HEK293 (cell line): Measurements from ENCODE around the gene ECM1.

Source experiments
- GLIS1 ChIP-seq: fragments of 450-650 bp; formaldehyde crosslinking; IDR thresholded peaks from 2 replicates; pipeline ENCODE4 v1.5.1; 2016; ENCODE audit warnings: missing biosample characterization, missing genetic modification characterization
- GLIS2 ChIP-seq: fragments of 450-650 bp; formaldehyde crosslinking; IDR thresholded peaks from 2 replicates; pipeline ENCODE4 v1.5.1; 2016; ENCODE audit warnings: missing biosample characterization, missing genetic modification characterization
- MYNN ChIP-seq: fragments of 450-650 bp; formaldehyde crosslinking; IDR thresholded peaks from 2 replicates; pipeline ENCODE4 v1.5.1; 2016; ENCODE audit warnings: missing biosample characterization, missing genetic modification characterization, borderline replicate concordance
- YY2 ChIP-seq: fragments of 450-650 bp; formaldehyde crosslinking; IDR thresholded peaks from 2 replicates; pipeline ENCODE4 v1.5.1; 2016; ENCODE audit warnings: missing biosample characterization, missing genetic modification characterization
- ZBTB20 ChIP-seq: fragments of 450-650 bp; formaldehyde crosslinking; IDR thresholded peaks from 2 replicates; pipeline ENCODE4 v1.5.1; 2016; ENCODE audit warnings: missing biosample characterization, missing genetic modification characterization
- ZBTB48 ChIP-seq: fragments of 450-650 bp; formaldehyde crosslinking; IDR thresholded peaks from 2 replicates; pipeline ENCODE4 v1.5.1; 2016; ENCODE audit warnings: missing biosample characterization, missing genetic modification characterization
- ZEB2 ChIP-seq: fragments of 450-650 bp; formaldehyde crosslinking; IDR thresholded peaks from 2 replicates; pipeline ENCODE4 v1.5.1; 2016; ENCODE audit warnings: missing biosample characterization, missing genetic modification characterization
- ZFP41 ChIP-seq: fragments of 450-650 bp; formaldehyde crosslinking; IDR thresholded peaks from 2 replicates; pipeline ENCODE4 v1.5.1; 2016; ENCODE audit warnings: missing biosample characterization, missing genetic modification characterization, borderline replicate concordance
- ZNF140 ChIP-seq: fragments of 450-650 bp; formaldehyde crosslinking; IDR thresholded peaks from 2 replicates; pipeline ENCODE4 v1.5.1; 2016; ENCODE audit warnings: missing biosample characterization, missing genetic modification characterization
- ZNF184 ChIP-seq: fragments of 450-650 bp; IDR thresholded peaks from 2 replicates; pipeline ENCODE4 v1.5.1; 2018; ENCODE audit warnings: missing biosample characterization, mild to moderate bottlenecking, missing genetic modification characterization
- ZNF2 ChIP-seq: fragments of 450-650 bp; formaldehyde crosslinking; IDR thresholded peaks from 2 replicates; pipeline ENCODE4 v1.5.1; 2016; ENCODE audit warnings: missing biosample characterization, missing genetic modification characterization
- ZNF324 ChIP-seq: fragments of 450-650 bp; formaldehyde crosslinking; IDR thresholded peaks from 2 replicates; pipeline ENCODE4 v1.5.1; 2016; ENCODE audit warnings: missing biosample characterization, missing genetic modification characterization
- ZNF391 ChIP-seq: fragments of 450-650 bp; formaldehyde crosslinking; IDR thresholded peaks from 2 replicates; pipeline ENCODE4 v1.5.1; 2016; ENCODE audit warnings: low read depth, missing biosample characterization, missing genetic modification characterization, borderline replicate concordance
- ZNF501 ChIP-seq: fragments of 450-650 bp; formaldehyde crosslinking; IDR thresholded peaks from 2 replicates; pipeline ENCODE4 v1.5.1; 2016; ENCODE audit warnings: missing biosample characterization, missing genetic modification characterization
- ZNF530 ChIP-seq: fragments of 450-650 bp; formaldehyde crosslinking; IDR thresholded peaks from 2 replicates; pipeline ENCODE4 v1.5.1; 2016; ENCODE audit warnings: low read depth, missing biosample characterization, missing genetic modification characterization
- ZNF555 ChIP-seq: fragments of 450-650 bp; formaldehyde crosslinking; conservative IDR thresholded peaks from 2 replicates; pipeline ENCODE4 v1.5.1; 2017; ENCODE audit warnings: missing biosample characterization, mild to moderate bottlenecking, missing genetic modification characterization, inconsistent platforms
- ZNF610 ChIP-seq: fragments of 450-650 bp; formaldehyde crosslinking; IDR thresholded peaks from 2 replicates; pipeline ENCODE4 v1.5.1; 2016; ENCODE audit warnings: missing biosample characterization, missing genetic modification characterization, borderline replicate concordance
- ZNF621 ChIP-seq: fragments of 450-650 bp; formaldehyde crosslinking; IDR thresholded peaks from 2 replicates; pipeline ENCODE4 v1.5.1; 2017; ENCODE audit warnings: missing biosample characterization, missing genetic modification characterization
- ZNF660 ChIP-seq: fragments of 450-650 bp; IDR thresholded peaks from 2 replicates; pipeline ENCODE4 v1.5.1; 2018; ENCODE audit warnings: missing biosample characterization, mild to moderate bottlenecking, missing genetic modification characterization
- ZNF701 ChIP-seq: fragments of 450-650 bp; formaldehyde crosslinking; IDR thresholded peaks from 2 replicates; pipeline ENCODE4 v1.5.1; 2016; ENCODE audit warnings: missing biosample characterization, missing genetic modification characterization
- ZXDB ChIP-seq: fragments of 450-650 bp; formaldehyde crosslinking; IDR thresholded peaks from 2 replicates; pipeline ENCODE4 v1.5.1; 2016; ENCODE audit warnings: missing biosample characterization, missing genetic modification characterization
- TF ChIP-seq, protein P1 (sequence below): fragments of 450-650 bp; formaldehyde crosslinking; IDR thresholded peaks from 2 replicates; pipeline ENCODE4 v1.5.1; 2016; ENCODE audit warnings: missing biosample characterization, missing genetic modification characterization
- TF ChIP-seq, protein P2 (sequence below): fragments of 450-650 bp; formaldehyde crosslinking; IDR thresholded peaks from 2 replicates; pipeline ENCODE4 v1.5.1; 2017; ENCODE audit warnings: missing biosample characterization, missing genetic modification characterization
- TF ChIP-seq, protein P3 (sequence below): fragments of 450-650 bp; formaldehyde crosslinking; IDR thresholded peaks from 2 replicates; pipeline ENCODE4 v1.5.1; 2017; ENCODE audit warnings: missing biosample characterization, missing genetic modification characterization
- TF ChIP-seq, protein P4 (sequence below): fragments of 450-650 bp; formaldehyde crosslinking; IDR thresholded peaks from 2 replicates; pipeline ENCODE4 v1.5.1; 2016; ENCODE audit warnings: missing biosample characterization, missing genetic modification characterization
- TF ChIP-seq, protein P5 (sequence below): fragments of 450-650 bp; formaldehyde crosslinking; IDR thresholded peaks from 2 replicates; pipeline ENCODE4 v1.5.1; 2016; ENCODE audit warnings: missing biosample characterization, missing genetic modification characterization
- TF ChIP-seq, protein P6 (sequence below): fragments of 450-650 bp; formaldehyde crosslinking; conservative IDR thresholded peaks from 2 replicates; pipeline ENCODE4 v1.5.1; 2016; ENCODE audit warnings: low read depth, missing biosample characterization, missing genetic modification characterization

The ECM1 gene

DNA sequence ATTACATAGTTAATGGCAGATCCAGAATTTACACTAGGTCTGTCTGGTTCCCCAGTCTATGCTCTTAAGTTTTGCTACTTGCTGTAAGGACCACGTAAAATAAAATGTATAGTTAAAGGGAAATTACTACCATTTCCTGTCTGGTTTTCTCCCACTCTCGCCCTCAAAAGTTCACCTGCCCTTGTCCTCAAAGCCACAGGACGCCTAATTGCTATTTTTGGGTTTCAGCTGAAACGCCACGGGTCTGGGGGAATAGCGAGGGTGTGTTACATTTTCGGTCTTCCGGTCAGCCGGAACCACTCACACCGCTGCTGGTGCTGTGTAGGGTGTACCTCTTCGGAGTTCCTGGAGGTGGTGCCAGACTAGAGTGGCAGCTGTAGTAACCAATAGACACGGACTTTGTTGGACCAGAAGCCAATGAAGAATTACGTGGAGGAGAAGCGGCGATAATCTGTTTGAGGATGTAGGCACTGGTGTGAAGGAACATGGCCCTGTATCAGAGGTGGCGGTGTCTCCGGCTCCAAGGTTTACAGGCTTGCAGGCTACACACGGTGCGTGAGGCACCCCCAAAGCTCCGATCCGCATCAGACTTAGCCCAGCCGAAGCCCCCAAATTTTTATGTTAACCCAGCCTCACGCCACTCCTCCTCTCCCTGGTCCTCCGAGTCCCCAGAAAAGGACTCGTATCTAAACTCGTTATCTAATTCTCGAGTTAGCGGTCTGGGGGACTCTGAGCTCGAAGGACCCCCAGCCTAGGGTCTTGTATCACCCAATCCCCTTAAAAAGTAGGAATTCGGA is 20.7 kb upstream of the ECM1 start, which contains the start of gene TARS2 (continued):
- TF ChIP-seq, protein P1, sequence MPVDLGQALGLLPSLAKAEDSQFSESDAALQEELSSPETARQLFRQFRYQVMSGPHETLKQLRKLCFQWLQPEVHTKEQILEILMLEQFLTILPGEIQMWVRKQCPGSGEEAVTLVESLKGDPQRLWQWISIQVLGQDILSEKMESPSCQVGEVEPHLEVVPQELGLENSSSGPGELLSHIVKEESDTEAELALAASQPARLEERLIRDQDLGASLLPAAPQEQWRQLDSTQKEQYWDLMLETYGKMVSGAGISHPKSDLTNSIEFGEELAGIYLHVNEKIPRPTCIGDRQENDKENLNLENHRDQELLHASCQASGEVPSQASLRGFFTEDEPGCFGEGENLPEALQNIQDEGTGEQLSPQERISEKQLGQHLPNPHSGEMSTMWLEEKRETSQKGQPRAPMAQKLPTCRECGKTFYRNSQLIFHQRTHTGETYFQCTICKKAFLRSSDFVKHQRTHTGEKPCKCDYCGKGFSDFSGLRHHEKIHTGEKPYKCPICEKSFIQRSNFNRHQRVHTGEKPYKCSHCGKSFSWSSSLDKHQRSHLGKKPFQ (tag by site-specific recombination): peak; percentile 98
- TF ChIP-seq, protein P2, sequence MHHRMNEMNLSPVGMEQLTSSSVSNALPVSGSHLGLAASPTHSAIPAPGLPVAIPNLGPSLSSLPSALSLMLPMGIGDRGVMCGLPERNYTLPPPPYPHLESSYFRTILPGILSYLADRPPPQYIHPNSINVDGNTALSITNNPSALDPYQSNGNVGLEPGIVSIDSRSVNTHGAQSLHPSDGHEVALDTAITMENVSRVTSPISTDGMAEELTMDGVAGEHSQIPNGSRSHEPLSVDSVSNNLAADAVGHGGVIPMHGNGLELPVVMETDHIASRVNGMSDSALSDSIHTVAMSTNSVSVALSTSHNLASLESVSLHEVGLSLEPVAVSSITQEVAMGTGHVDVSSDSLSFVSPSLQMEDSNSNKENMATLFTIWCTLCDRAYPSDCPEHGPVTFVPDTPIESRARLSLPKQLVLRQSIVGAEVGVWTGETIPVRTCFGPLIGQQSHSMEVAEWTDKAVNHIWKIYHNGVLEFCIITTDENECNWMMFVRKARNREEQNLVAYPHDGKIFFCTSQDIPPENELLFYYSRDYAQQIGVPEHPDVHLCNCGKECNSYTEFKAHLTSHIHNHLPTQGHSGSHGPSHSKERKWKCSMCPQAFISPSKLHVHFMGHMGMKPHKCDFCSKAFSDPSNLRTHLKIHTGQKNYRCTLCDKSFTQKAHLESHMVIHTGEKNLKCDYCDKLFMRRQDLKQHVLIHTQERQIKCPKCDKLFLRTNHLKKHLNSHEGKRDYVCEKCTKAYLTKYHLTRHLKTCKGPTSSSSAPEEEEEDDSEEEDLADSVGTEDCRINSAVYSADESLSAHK (tag by site-specific recombination): peak; percentile 43; the same call in 1 of the 2 replicates
- TF ChIP-seq ZNF2 (tag by site-specific recombination) (peak; percentile 98), ZNF555 (tag by site-specific recombination) (no peak), YY2 (peak; percentile 75), ZNF184 (peak; percentile 47; the same call in 1 of the 2 replicates), ZNF530 (no peak), ZNF391 (tag by site-specific recombination) (peak; percentile 88; the same call in 1 of the 2 replicates), ZNF610 (tag by site-specific recombination) (peak; percentile 80), ZNF701 (tag by site-specific recombination) (no peak), ZXDB (tag by site-specific recombination) (peak; percentile 98), ZEB2 (tag by site-specific recombination) (peak; percentile 89), ZBTB48 (tag by site-specific recombination) (peak; percentile 72), ZNF501 (peak; percentile 99), GLIS1 (tag by site-specific recombination) (peak; percentile 48; the same call in 1 of the 2 replicates), ZNF621 (tag by site-specific recombination) (no peak), ZBTB20 (peak; percentile 66), ZNF660 (tag by site-specific recombination) (peak; percentile 98), ZFP41 (no peak), GLIS2 (peak; percentile 18; the same call in 1 of the 2 replicates), MYNN (tag by site-specific recombination) (no peak), ZNF324 (tag by site-specific recombination) (peak; percentile 83; the same call in 1 of the 2 replicates), ZNF140 (tag by site-specific recombination) (no peak)
- TF ChIP-seq, protein P3, sequence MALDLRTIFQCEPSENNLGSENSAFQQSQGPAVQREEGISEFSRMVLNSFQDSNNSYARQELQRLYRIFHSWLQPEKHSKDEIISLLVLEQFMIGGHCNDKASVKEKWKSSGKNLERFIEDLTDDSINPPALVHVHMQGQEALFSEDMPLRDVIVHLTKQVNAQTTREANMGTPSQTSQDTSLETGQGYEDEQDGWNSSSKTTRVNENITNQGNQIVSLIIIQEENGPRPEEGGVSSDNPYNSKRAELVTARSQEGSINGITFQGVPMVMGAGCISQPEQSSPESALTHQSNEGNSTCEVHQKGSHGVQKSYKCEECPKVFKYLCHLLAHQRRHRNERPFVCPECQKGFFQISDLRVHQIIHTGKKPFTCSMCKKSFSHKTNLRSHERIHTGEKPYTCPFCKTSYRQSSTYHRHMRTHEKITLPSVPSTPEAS: peak; percentile 55; the same call in 1 of the 2 replicates
- TF ChIP-seq, protein P4, sequence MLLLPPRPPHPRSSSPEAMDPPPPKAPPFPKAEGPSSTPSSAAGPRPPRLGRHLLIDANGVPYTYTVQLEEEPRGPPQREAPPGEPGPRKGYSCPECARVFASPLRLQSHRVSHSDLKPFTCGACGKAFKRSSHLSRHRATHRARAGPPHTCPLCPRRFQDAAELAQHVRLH (tag by site-specific recombination): peak; percentile 98
- TF ChIP-seq, protein P5, sequence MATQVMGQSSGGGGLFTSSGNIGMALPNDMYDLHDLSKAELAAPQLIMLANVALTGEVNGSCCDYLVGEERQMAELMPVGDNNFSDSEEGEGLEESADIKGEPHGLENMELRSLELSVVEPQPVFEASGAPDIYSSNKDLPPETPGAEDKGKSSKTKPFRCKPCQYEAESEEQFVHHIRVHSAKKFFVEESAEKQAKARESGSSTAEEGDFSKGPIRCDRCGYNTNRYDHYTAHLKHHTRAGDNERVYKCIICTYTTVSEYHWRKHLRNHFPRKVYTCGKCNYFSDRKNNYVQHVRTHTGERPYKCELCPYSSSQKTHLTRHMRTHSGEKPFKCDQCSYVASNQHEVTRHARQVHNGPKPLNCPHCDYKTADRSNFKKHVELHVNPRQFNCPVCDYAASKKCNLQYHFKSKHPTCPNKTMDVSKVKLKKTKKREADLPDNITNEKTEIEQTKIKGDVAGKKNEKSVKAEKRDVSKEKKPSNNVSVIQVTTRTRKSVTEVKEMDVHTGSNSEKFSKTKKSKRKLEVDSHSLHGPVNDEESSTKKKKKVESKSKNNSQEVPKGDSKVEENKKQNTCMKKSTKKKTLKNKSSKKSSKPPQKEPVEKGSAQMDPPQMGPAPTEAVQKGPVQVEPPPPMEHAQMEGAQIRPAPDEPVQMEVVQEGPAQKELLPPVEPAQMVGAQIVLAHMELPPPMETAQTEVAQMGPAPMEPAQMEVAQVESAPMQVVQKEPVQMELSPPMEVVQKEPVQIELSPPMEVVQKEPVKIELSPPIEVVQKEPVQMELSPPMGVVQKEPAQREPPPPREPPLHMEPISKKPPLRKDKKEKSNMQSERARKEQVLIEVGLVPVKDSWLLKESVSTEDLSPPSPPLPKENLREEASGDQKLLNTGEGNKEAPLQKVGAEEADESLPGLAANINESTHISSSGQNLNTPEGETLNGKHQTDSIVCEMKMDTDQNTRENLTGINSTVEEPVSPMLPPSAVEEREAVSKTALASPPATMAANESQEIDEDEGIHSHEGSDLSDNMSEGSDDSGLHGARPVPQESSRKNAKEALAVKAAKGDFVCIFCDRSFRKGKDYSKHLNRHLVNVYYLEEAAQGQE (tag by site-specific recombination): peak; percentile 61
- TF ChIP-seq, protein P6, sequence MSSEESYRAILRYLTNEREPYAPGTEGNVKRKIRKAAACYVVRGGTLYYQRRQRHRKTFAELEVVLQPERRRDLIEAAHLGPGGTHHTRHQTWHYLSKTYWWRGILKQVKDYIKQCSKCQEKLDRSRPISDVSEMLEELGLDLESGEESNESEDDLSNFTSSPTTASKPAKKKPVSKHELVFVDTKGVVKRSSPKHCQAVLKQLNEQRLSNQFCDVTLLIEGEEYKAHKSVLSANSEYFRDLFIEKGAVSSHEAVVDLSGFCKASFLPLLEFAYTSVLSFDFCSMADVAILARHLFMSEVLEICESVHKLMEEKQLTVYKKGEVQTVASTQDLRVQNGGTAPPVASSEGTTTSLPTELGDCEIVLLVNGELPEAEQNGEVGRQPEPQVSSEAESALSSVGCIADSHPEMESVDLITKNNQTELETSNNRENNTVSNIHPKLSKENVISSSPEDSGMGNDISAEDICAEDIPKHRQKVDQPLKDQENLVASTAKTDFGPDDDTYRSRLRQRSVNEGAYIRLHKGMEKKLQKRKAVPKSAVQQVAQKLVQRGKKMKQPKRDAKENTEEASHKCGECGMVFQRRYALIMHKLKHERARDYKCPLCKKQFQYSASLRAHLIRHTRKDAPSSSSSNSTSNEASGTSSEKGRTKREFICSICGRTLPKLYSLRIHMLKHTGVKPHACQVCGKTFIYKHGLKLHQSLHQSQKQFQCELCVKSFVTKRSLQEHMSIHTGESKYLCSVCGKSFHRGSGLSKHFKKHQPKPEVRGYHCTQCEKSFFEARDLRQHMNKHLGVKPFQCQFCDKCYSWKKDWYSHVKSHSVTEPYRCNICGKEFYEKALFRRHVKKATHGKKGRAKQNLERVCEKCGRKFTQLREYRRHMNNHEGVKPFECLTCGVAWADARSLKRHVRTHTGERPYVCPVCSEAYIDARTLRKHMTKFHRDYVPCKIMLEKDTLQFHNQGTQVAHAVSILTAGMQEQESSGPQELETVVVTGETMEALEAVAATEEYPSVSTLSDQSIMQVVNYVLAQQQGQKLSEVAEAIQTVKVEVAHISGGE (tag by site-specific recombination): peak; percentile 99
